GM12878 (cell line): ENCODE data around the gene NOS3. TPM values are rescaled to one million over a fixed set of nuclear protein-coding genes. Genes with fewer than 3 reads are reported as not detected.

ENCODE experiments used
- ATAC-seq: fragments of 200-7000 bp; cut with Tn5 transposase; 3 replicates; pipeline ENCODE4 v1.9.1; 2020; ENCODE audit warnings: mild to moderate bottlenecking, moderate library complexity
- BruUV-seq: library from RNA; stranded (reverse); fragments of 400-500 nt; replicated peaks from 2 replicates; lab custom pipeline; 2021; lab: Mats Ljungman, UMichigan
- CTCF ChIA-PET: fragments of 300-600 bp; sonication (Branson Sonifier 250); formaldehyde crosslinking; extraction: SDS; loops from one replicate; lab custom pipeline; 2021; ENCODE audit warnings: inconsistent platforms; lab: Yijun Ruan, JAX
- POLR2A ChIA-PET: fragments of 350-600 bp; formaldehyde crosslinking; extraction: SDS; loops from one replicate; lab custom pipeline; 2021; ENCODE audit warnings: inconsistent platforms; lab: Charles Lee
- RAD21 ChIA-PET: fragments of 300-600 bp; sonication (Branson Sonifier 250); formaldehyde crosslinking; loops from one replicate; lab custom pipeline; 2023; ENCODE audit warnings: antibody characterized with exemption; ENCODE audit not compliant: unreplicated experiment; lab: Charles Lee
- SMC1A ChIA-PET: fragments of 300-600 bp; sonication (Branson Sonifier 250); formaldehyde crosslinking; loops from one replicate; lab custom pipeline; 2023; ENCODE audit not compliant: unreplicated experiment, uncharacterized antibody; lab: Charles Lee
- DNase-seq: peaks from one replicate; pipeline ENCODE4 v3.0.0-alpha.2; 2011; ENCODE audit warnings: low read depth, low spot score
- FAIRE-seq: peaks from 3 replicates; lab custom pipeline; 2011; peaks lifted over from hg19 to GRCh38; lab: Jason Lieb, UNC
- H2AFZ ChIP-seq: 2 replicates; pipeline ENCODE4 v1.6.0; 2011; ENCODE audit warnings: low read depth, low read length, control low read depth; ENCODE audit not compliant: control insufficient read depth
- H3K27ac ChIP-seq: 2 replicates; pipeline ENCODE4 v1.5.1; 2011; ENCODE audit warnings: control low read depth; ENCODE audit not compliant: control insufficient read depth, insufficient read depth
- H3K27me3 ChIP-seq, 2 experiments: replicated peaks in 1 of 2; 2 replicates each; pipeline versions ENCODE4 v1.6.0 to v1.6.1; 2011; ENCODE audit warnings: low read length in 1 of 2; ENCODE audit not compliant: control insufficient read depth in 2 of 2, insufficient read depth in 2 of 2
- H3K36me3 ChIP-seq, 2 experiments: 2 replicates each; pipeline ENCODE4 v1.5.1; 2011; ENCODE audit warnings: low read length in 1 of 2; ENCODE audit not compliant: control insufficient read depth in 2 of 2, insufficient read depth in 2 of 2
- H3K4me1 ChIP-seq: 2 replicates; pipeline ENCODE4 v1.6.1; 2011; ENCODE audit warnings: mild to moderate bottlenecking, low read length, moderate library complexity, mixed read lengths; ENCODE audit not compliant: control insufficient read depth, insufficient read depth
- H3K4me2 ChIP-seq: 2 replicates; pipeline ENCODE4 v1.6.0; 2011; ENCODE audit warnings: control low read depth; ENCODE audit not compliant: control insufficient read depth, insufficient read depth
- H3K4me3 ChIP-seq: fragments of 200-600 bp; sonication (generic); 2 replicates; pipeline ENCODE4 v1.5.1; 2016
- H3K79me2 ChIP-seq: 2 replicates; pipeline ENCODE4 v1.6.0; 2011; ENCODE audit warnings: low read length; ENCODE audit not compliant: control insufficient read depth, insufficient read depth
- H3K9ac ChIP-seq: 2 replicates; pipeline ENCODE4 v1.8.0; 2011; ENCODE audit warnings: low read length, control low read depth, mixed read lengths; ENCODE audit not compliant: control insufficient read depth, insufficient read depth
- H3K9me3 ChIP-seq: replicated peaks from 3 replicates; pipeline ENCODE4 v1.5.1; 2011; ENCODE audit warnings: mild to moderate bottlenecking, low read length; ENCODE audit not compliant: control insufficient read depth, insufficient read depth
- H4K20me1 ChIP-seq: 2 replicates; pipeline ENCODE4 v1.6.0; 2011; ENCODE audit not compliant: control insufficient read depth, insufficient read depth
- GABPA ChIP-seq: IDR thresholded peaks from 2 replicates; pipeline ENCODE4 v1.6.1; 2014; ENCODE audit warnings: antibody characterized with exemption, low read depth, mild to moderate bottlenecking, inconsistent platforms
- POLR2A ChIP-seq: IDR thresholded peaks from 2 replicates; pipeline ENCODE4 v1.6.1; 2011; ENCODE audit warnings: low read depth, mild to moderate bottlenecking, low read length
- RFX5 ChIP-seq: IDR thresholded peaks from 2 replicates; pipeline ENCODE4 v1.6.1; 2011; ENCODE audit warnings: low read depth, low read length, improper control_type of control experiment
- ZBTB4 ChIP-seq: fragments of 450-650 bp; formaldehyde crosslinking; IDR thresholded peaks from 2 replicates; pipeline ENCODE4 v1.4.0; 2022; ENCODE audit warnings: mild to moderate bottlenecking, moderate library complexity
- WGBS: methylation state at CpG from one replicate; pipeline ENCODE4 v1.1.6; 2016; ENCODE audit warnings: low lambda C conversion rate; ENCODE audit not compliant: insufficient replicate concordance, insufficient coverage; ENCODE audit errors: missing lambda C conversion rate; 5-methylcytosine and 5-hydroxymethylcytosine counted together
- in situ Hi-C: fragments of 300-500 bp; cut with MboI; formaldehyde crosslinking; loops from 9 replicates; pipeline ENCODE4 v1.14.3; 2018; ENCODE audit warnings: mixed read lengths
- intact Hi-C: fragments of 100-400 bp; cut with micrococcal nuclease; formaldehyde crosslinking; loops from one replicate; pipeline ENCODE4 v1.14.2; 2022; ENCODE audit not compliant: unreplicated experiment
- polyA plus RNA-seq, 11 experiments: library from polyadenylated mRNA; depleted of rRNA in 4 of 11; unstranded in 6 of 11; stranded (reverse) in 5 of 11; fragments of >200 nt; fragmentation: Nextera tagmentation in 4 of 11; fragmentation: Illumina TruSeq in 1 of 11; extraction: Ambion mirVana in 4 of 11; extraction: Trizol in 1 of 11; gene quantifications; 1 replicate in 1 of 11; 2 replicates in 10 of 11; pipeline versions ENCODE4 v1.2.1 to v1.2.3, GENCODE V29; 2011 to 2016; ENCODE audit warnings: inconsistent platforms in 2 of 11, missing spikeins in 2 of 11, low read depth in 1 of 11
- total RNA-seq, 4 experiments: library from RNA; depleted of rRNA in 3 of 4; stranded (reverse); fragments of >200 nt in 3 of 4; fragmentation: Illumina TruSeq in 1 of 4; extraction: Trizol in 1 of 4; gene quantifications; 2 replicates each; pipeline versions ENCODE4 v1.2.1 to v1.2.3, GENCODE V29; 2013 to 2021

Gene NOS3
- total and polyA plus RNA-seq, 10 of the 15 experiments (the other 5 are each of a cell fraction or from before 2014, with no cell fraction given) = 0.06 to 0.92 (median 0.30) TPM; not detected in 3

- Histone ChIP-seq H3K9ac (no peak within 1 kb of the TSS), H4K20me1 (no peaks in the 10 kb centered on the region), H3K4me3 (no peak within 1 kb of the TSS), H3K4me2 (no peak within 1 kb of the TSS), H3K27me3 (no peaks in the 10 kb centered on the region; a peak in 1 of 4 replicates), H2AFZ (no peak within 1 kb of the TSS), H3K4me1 (no peaks in the 10 kb centered on the region), H3K79me2 (no peaks in the 10 kb centered on the region)
- ChIA-PET RAD21 (no interaction called here), POLR2A (no interaction called here), CTCF (no interaction called here), SMC1A (no interaction called here)
- DNase-seq = no peak
- 77% methylated on average over 22 of the region's 22 CpGs for WGBS
- no peak for ATAC-seq
- intact Hi-C loops (no loop called here), in situ Hi-C loops (no loop called here)
- no TSS peak for BruUV-seq
- TF ChIP-seq POLR2A = peak; percentile 9; the same call in 1 of the 2 replicates
- TF ChIP-seq RFX5 = no peak
- TF ChIP-seq, all 136 proteins: peak for 1
- Histone ChIP-seq H3K9me3 (no peaks in the 10 kb centered on the region), H3K36me3 (no peaks in the 10 kb centered on the region), H3K27ac (no peak within 1 kb of the TSS)
- no peak for FAIRE-seq
These were observed 57.4 kb downstream of the NOS3 start, which contains the start of gene ASIC3 for GRCh38 chr7:151047976-151048815. Gene ASIC3 (plus strand): TSS chr7:151048531. CDS start chr7:151048886, 355 bp downstream.

GRCh38 chr7:151048911-151049463, 58.2 kb downstream of the NOS3 start:
- no peak for ATAC-seq
- Histone ChIP-seq H3K79me2 (no peaks in the 10 kb centered on the region), H3K4me1 (no peaks in the 10 kb centered on the region), H3K4me2 (no peak overlapping the region), H3K9ac (no peak overlapping the region), H4K20me1 (no peaks in the 10 kb centered on the region), H3K4me3 (no peak overlapping the region), H3K27me3 (no peaks in the 10 kb centered on the region; a peak in 1 of 4 replicates), H2AFZ (no peak overlapping the region), H3K27ac (no peak overlapping the region), H3K9me3 (no peaks in the 10 kb centered on the region), H3K36me3 (no peaks in the 10 kb centered on the region)
- no peak for DNase-seq
- SMC1A ChIA-PET = no interaction called here
- TF ChIP-seq POLR2A (peak; percentile 31; the same call in 1 of the 2 replicates), GABPA (no peak), ZBTB4 (CRISPR knock-in tag) (no peak)
- no peak for FAIRE-seq
- in situ Hi-C loops (no loop called here), intact Hi-C loops (no loop called here)
- CTCF ChIA-PET = no interaction called here
- 93% methylated on average over 38 of the region's 38 CpGs for WGBS
- RAD21 ChIA-PET = no interaction called here
- BruUV-seq = no TSS peak
- POLR2A ChIA-PET = no interaction called here
